HG02884 (cell line): ENCODE data around the gene TCERG1.

Experiments
- ATAC-seq: cut with Tn5 transposase; IDR thresholded peaks from one replicate; pipeline ENCODE4 v1.9.1; 2021; ENCODE audit warnings: mild to moderate bottlenecking, moderate library complexity; ENCODE audit not compliant: unreplicated experiment

The TCERG1 gene

DNA sequence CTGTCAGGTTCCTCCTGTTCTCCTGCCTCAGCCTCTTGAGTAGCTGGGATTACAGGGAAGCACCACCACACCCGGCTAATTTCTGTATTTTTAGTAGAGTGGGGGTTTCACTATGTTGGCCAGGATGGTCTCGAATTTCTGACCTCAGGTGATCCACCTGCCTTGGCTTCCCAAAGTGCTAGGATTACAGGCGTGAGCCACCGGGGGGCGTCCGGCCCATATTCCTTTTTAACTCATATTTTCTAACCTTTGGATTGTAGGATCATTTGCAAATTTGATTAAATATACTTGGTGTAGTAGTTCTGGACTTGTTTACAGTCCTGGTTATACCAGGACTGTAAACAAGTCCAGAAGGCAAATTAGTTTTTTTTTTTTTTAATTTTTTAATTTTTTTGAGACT, 4.3 kb downstream of the TCERG1 start:
- ATAC-seq, result no peak

- ATAC-seq, result no peak
Measured at GRCh38 chr5:146457431-146457830, 10.3 kb downstream of the TCERG1 start.

GRCh38 chr5:146458894-146459293, 11.8 kb downstream of the TCERG1 start:
- ATAC-seq, result no peak

GRCh38 chr5:146461319-146461718, 14.2 kb downstream of the TCERG1 start:
- no peak for ATAC-seq

DNA sequence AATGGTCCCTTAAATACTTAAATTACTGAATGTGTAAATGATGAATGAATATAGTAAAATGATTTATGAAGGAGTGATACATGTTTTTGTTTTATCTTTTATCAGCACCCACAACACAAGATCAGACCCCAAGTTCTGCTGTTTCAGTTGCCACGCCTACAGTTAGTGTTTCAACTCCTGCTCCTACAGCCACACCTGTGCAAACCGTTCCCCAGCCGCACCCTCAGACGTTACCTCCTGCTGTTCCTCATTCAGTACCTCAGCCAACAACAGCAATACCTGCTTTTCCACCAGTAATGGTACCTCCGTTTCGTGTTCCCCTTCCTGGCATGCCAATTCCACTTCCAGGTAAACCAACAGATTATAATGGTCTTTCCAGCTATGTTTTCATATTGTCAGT, 16.3 kb downstream of the TCERG1 start:
- no peak for ATAC-seq

DNA sequence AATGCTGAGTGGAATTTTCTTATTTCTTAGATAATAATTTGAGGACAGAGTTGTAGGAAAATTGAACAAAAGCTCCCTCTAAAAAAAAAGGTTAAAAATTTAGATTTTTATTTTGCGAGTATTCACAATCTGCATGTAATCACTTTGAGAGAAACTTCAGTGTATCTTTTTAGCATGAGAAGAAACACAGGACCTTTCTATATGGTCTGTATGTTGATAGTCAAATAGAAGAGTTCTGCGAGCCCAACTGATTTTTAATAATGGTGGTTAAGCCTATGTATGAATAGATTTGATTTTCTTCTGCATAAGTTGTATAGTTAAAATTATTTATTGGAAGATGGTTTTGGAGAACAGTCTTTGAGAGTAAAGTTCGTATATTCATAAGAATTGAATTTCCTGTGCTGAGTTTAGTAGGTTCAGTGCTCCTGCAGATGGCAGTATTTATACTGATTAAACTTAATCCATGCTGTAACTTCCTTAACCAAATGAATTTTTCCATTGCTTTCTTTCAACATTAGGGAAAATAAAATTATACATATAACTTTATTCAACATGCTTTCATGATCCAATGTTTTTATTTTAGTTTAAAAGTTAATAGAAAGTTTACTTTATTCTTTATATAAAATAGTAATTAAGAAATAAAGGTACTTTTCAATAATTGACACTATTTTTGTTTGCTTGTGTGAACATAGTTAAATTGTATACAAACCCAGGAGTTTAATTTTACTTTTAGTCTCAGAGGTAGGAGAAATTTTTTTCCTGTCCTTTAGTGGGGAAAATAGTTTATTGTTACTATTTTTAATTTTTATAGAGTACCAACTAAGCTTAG, 19.6 kb downstream of the TCERG1 start:
- ATAC-seq, result no peak

DNA sequence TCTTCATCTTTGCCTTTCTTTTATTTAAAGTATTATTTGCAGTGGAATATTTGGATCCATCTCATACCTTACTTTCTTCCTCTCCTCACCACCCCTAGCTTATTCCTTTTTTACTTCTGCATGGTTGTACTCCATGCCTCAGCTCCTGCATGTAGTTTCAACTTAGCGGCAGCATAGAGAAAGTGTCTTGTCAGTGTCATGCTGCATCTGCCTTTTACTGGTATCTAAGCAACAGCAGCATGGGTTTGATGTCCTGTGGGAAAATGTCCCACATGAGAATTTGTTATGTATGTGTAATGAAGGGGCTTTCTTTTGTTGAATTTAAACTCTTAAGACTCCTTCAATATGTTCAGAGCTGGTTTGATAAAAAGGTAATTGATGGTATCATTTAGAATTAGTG, 20.6 kb downstream of the TCERG1 start:
- no peak for ATAC-seq

DNA sequence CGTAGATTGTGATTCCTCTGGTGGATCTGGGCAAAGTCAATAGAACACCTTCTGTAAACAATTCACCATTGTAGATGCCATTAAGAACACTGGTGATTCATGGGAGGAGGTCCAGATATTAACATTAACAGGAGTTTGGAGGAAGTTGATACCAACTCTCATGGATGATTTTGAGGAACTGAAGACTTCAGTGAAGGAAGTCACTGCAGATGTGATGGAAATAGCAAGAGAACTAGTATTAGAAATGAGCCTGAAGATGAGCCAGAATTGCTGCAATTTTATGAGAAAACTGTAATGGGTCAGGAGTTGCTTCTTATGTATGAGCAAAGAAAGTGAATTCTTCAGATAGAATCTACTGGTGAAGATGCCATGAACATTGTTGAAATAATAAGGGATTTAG, 26.9 kb downstream of the TCERG1 start:
- ATAC-seq, result no peak

DNA sequence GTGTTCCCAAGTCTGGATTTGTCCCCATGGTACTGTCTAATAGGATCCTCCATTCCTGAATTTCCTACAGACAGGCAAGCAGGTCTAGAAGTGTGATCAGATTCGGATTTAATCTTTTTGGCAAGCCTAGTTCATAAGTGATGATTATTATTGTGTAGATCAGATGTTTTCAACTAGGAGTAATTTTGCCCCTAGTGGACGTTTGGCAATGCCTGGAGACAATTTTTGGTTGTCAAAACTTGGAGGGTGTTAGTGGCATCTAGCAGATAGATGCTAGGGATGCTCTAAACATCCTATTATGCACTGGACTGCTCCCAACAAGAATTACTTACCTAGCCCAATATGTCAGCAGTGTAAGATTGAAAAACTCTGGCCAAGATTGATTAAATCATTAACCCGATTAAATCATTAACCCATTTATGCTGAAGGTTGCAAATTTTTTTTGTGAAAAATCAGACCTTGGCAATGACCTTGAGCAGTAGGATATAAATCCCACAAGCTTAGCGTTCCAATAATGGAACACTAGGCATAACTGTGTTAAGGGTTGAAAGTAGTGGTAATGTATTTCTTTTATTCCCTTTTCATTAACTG, 28.2 kb downstream of the TCERG1 start:
- ATAC-seq, result no peak

GRCh38 chr5:146475906-146476305, 28.8 kb downstream of the TCERG1 start:
- no peak for ATAC-seq

- ATAC-seq, result no peak
Measured at GRCh38 chr5:146482775-146483174, 35.6 kb downstream of the TCERG1 start.

- no peak for ATAC-seq
Measured at GRCh38 chr5:146484714-146485391, 37.7 kb downstream of the TCERG1 start.

- ATAC-seq, result no peak
Measured at GRCh38 chr5:146490089-146490843, 43.1 kb downstream of the TCERG1 start.

DNA sequence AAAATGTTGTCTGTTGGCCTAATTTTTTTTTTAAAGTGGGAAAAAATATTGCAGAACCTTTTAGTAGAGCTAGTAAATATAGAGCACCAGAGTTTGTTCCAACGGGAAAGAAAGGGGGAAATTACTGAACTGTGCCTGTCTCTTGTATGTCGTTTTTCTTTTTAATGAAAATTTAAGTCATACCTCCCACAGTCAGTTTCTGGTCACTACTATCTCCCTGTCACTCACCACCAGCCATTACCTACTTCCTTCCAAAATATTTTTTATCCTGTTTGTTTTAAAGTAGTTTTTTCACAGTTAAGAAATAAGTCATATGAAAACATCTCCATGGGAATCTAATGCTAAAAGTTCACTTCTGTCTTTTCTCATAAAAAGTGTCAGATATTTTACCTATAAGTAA, 47.5 kb downstream of the TCERG1 start:
- no peak for ATAC-seq

DNA sequence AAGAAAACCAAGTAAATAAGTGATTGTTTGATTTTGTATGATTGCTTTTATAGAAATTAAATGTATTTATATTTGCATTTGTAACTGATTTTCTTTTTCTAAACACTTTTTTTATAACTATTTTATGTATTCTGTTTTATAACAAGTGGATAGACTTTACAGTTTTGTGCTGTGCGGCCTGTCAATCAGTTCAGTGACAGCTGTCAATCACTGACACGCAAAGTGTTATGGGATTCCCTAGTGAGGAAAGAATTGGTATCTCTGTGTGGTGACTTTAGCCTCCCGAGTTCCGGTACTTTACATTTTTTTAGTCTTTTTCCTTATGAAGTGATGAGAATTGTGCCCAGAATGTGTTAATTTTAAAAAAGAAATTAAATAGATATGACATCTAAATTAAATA, 52.5 kb downstream of the TCERG1 start:
- ATAC-seq, result no peak

- ATAC-seq, result no peak
Measured at GRCh38 chr5:146507428-146507827, 60.3 kb downstream of the TCERG1 start.

GRCh38 chr5:146510559-146511125, 63.5 kb downstream of the TCERG1 start:
- ATAC-seq, result no peak

GRCh38 chr5:146513462-146513861, 66.3 kb downstream of the TCERG1 start:
- ATAC-seq, result no peak

DNA sequence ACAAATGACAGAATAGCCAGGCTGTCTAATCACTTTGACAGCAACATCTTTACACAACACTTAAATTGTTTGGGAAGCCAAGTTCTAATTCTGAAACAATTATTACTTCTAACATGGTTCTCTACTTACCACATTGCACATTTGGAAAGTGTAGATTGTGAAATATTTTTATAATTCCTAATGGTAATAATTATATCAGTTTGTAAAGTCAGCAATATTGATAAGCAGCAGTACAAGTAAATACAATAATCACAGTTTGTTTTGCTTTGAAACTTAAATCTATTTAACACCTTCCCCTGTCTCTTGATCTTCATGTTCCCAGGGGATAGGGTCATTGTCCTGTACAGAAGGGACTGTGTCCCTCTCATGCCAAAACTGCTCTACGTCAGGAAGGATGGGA, 67.4 kb downstream of the TCERG1 start:
- ATAC-seq, result no peak

- ATAC-seq, result no peak
Measured at GRCh38 chr5:146515473-146516150, 68.5 kb downstream of the TCERG1 start.

DNA sequence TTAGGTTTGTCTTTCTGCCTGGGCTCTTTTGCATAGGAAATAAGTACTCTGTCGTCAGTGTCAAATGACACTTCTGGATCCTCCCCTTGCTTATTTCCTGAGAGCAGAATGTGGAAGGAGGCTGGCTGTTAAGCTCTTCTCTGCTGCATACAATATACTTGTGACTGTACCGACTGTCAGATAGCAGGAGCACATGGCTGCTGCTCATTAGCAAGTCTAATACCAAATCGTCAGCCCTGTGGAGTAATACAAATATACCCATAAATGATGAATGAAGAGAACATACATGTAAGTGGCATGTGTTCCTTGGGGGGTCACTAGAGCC, 69.0 kb downstream of the TCERG1 start, which contains the start of gene GPR151:
GPR151 (minus strand) TSS at position 40 of the 325 bp plus-strand sequence. CDS start 77 bp downstream, outside the sequence.
- no peak for ATAC-seq
